GM12878 (cell line): ENCODE results near the gene WBP4. TPM values are rescaled to one million over a fixed set of nuclear protein-coding genes. Genes with fewer than 3 reads are reported as not detected.

Experiments
- ATAC-seq: fragments of 200-7000 bp; cut with Tn5 transposase; 3 replicates; pipeline ENCODE4 v1.9.1; 2020; ENCODE audit warnings: mild to moderate bottlenecking, moderate library complexity
- BruUV-seq: library from RNA; stranded (reverse); fragments of 400-500 nt; replicated peaks from 2 replicates; lab custom pipeline; 2021; lab: Mats Ljungman, UMichigan
- CTCF ChIA-PET: fragments of 300-600 bp; sonication (Branson Sonifier 250); formaldehyde crosslinking; extraction: SDS; loops from one replicate; lab custom pipeline; 2021; ENCODE audit warnings: inconsistent platforms; lab: Yijun Ruan, JAX
- POLR2A ChIA-PET: fragments of 350-600 bp; formaldehyde crosslinking; extraction: SDS; loops from one replicate; lab custom pipeline; 2021; ENCODE audit warnings: inconsistent platforms; lab: Charles Lee
- RAD21 ChIA-PET: fragments of 300-600 bp; sonication (Branson Sonifier 250); formaldehyde crosslinking; loops from one replicate; lab custom pipeline; 2023; ENCODE audit warnings: antibody characterized with exemption; ENCODE audit not compliant: unreplicated experiment; lab: Charles Lee
- SMC1A ChIA-PET: fragments of 300-600 bp; sonication (Branson Sonifier 250); formaldehyde crosslinking; loops from one replicate; lab custom pipeline; 2023; ENCODE audit not compliant: unreplicated experiment, uncharacterized antibody; lab: Charles Lee
- DNase-seq: peaks from one replicate; pipeline ENCODE4 v3.0.0-alpha.2; 2011; ENCODE audit warnings: low read depth, low spot score
- FAIRE-seq: peaks from 3 replicates; lab custom pipeline; 2011; peaks lifted over from hg19 to GRCh38; lab: Jason Lieb, UNC
- H2AFZ ChIP-seq: 2 replicates; pipeline ENCODE4 v1.6.0; 2011; ENCODE audit warnings: low read depth, low read length, control low read depth; ENCODE audit not compliant: control insufficient read depth
- H3K27ac ChIP-seq: 2 replicates; pipeline ENCODE4 v1.5.1; 2011; ENCODE audit warnings: control low read depth; ENCODE audit not compliant: control insufficient read depth, insufficient read depth
- H3K27me3 ChIP-seq, 2 experiments: replicated peaks in 1 of 2; 2 replicates each; pipeline versions ENCODE4 v1.6.0 to v1.6.1; 2011; ENCODE audit warnings: low read length in 1 of 2; ENCODE audit not compliant: control insufficient read depth in 2 of 2, insufficient read depth in 2 of 2
- H3K36me3 ChIP-seq, 2 experiments: 2 replicates each; pipeline ENCODE4 v1.5.1; 2011; ENCODE audit warnings: low read length in 1 of 2; ENCODE audit not compliant: control insufficient read depth in 2 of 2, insufficient read depth in 2 of 2
- H3K4me1 ChIP-seq: 2 replicates; pipeline ENCODE4 v1.6.1; 2011; ENCODE audit warnings: mild to moderate bottlenecking, low read length, moderate library complexity, mixed read lengths; ENCODE audit not compliant: control insufficient read depth, insufficient read depth
- H3K4me2 ChIP-seq: 2 replicates; pipeline ENCODE4 v1.6.0; 2011; ENCODE audit warnings: control low read depth; ENCODE audit not compliant: control insufficient read depth, insufficient read depth
- H3K4me3 ChIP-seq: fragments of 200-600 bp; sonication (generic); 2 replicates; pipeline ENCODE4 v1.5.1; 2016
- H3K79me2 ChIP-seq: 2 replicates; pipeline ENCODE4 v1.6.0; 2011; ENCODE audit warnings: low read length; ENCODE audit not compliant: control insufficient read depth, insufficient read depth
- H3K9ac ChIP-seq: 2 replicates; pipeline ENCODE4 v1.8.0; 2011; ENCODE audit warnings: low read length, control low read depth, mixed read lengths; ENCODE audit not compliant: control insufficient read depth, insufficient read depth
- H3K9me3 ChIP-seq: replicated peaks from 3 replicates; pipeline ENCODE4 v1.5.1; 2011; ENCODE audit warnings: mild to moderate bottlenecking, low read length; ENCODE audit not compliant: control insufficient read depth, insufficient read depth
- H4K20me1 ChIP-seq: 2 replicates; pipeline ENCODE4 v1.6.0; 2011; ENCODE audit not compliant: control insufficient read depth, insufficient read depth
- FOXM1 ChIP-seq: IDR thresholded peaks from 2 replicates; pipeline ENCODE4 v1.6.1; 2012; ENCODE audit warnings: low read depth, mild to moderate bottlenecking, inconsistent platforms, low read length, moderate library complexity
- RELB ChIP-seq: fragments of 450-650 bp; IDR thresholded peaks from 2 replicates; pipeline ENCODE4 v1.6.1; 2017; ENCODE audit warnings: low read depth, mild to moderate bottlenecking, moderate library complexity
- SIX5 ChIP-seq: IDR thresholded peaks from 2 replicates; pipeline ENCODE4 v1.6.1; 2011; ENCODE audit warnings: mild to moderate bottlenecking, low read depth, low read length, moderate library complexity; ENCODE audit not compliant: severe bottlenecking
- in situ Hi-C: fragments of 300-500 bp; cut with MboI; formaldehyde crosslinking; loops from 9 replicates; pipeline ENCODE4 v1.14.3; 2018; ENCODE audit warnings: mixed read lengths
- intact Hi-C: fragments of 100-400 bp; cut with micrococcal nuclease; formaldehyde crosslinking; loops from one replicate; pipeline ENCODE4 v1.14.2; 2022; ENCODE audit not compliant: unreplicated experiment
- polyA plus RNA-seq, 11 experiments: library from polyadenylated mRNA; depleted of rRNA in 4 of 11; unstranded in 6 of 11; stranded (reverse) in 5 of 11; fragments of >200 nt; fragmentation: Nextera tagmentation in 4 of 11; fragmentation: Illumina TruSeq in 1 of 11; extraction: Ambion mirVana in 4 of 11; extraction: Trizol in 1 of 11; gene quantifications; 1 replicate in 1 of 11; 2 replicates in 10 of 11; pipeline versions ENCODE4 v1.2.1 to v1.2.3, GENCODE V29; 2011 to 2016; ENCODE audit warnings: inconsistent platforms in 2 of 11, missing spikeins in 2 of 11, low read depth in 1 of 11
- total RNA-seq, 4 experiments: library from RNA; depleted of rRNA in 3 of 4; stranded (reverse); fragments of >200 nt in 3 of 4; fragmentation: Illumina TruSeq in 1 of 4; extraction: Trizol in 1 of 4; gene quantifications; 2 replicates each; pipeline versions ENCODE4 v1.2.1 to v1.2.3, GENCODE V29; 2013 to 2021

WBP4 gene
- total and polyA plus RNA-seq, 10 of the 15 experiments (the other 5 are each of a cell fraction or from before 2014, with no cell fraction given) = 7.4 to 21.6 (median 14.2) TPM

DNA sequence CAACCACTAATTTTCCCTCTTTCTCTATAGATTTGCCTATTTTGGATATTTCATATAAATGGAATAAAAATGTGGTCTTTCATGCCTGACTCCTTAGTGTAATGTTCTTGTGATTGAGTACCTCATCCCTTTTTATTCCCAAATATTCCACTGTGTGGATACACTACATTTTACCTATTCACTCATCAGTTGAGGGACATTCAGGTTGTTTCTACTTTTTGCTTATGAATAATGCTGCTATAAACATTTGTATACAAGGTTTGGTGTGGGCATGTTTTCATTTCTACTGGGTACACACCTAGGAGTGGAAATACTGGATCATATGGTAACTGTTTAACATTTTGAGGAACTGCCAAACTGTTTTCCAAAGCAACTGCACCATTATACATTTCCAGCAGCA, 5.1 kb upstream of the WBP4 start:
- no peak overlapping the region for H3K4me3 ChIP-seq
- peaks cover 84% of the 10 kb centered on the region for H3K79me2 ChIP-seq
- H3K27me3 ChIP-seq = no peaks in the 10 kb centered on the region
- ChIA-PET CTCF (interaction anchor here (0.6 to 5.2 kb wide), 17 partner anchors 8 to 1021 kb away, joined by 3 to 129 read pairs (median 9); partner anchors contain the start of gene ELF1), SMC1A (interaction anchor here (0.6 to 4.0 kb wide), 10 partner anchors 36 to 176 kb away, joined by 3 to 42 read pairs (median 4); partner anchors contain the start of gene ELF1), RAD21 (interaction anchor here (0.9 to 9.9 kb wide), 6 partner anchors 39 to 83 kb away, joined by 3 to 172 read pairs (median 14); no protein-coding TSS in a partner anchor)
- H3K4me1 ChIP-seq = peaks cover 2% of the 10 kb centered on the region; the same call in 1 of the 2 replicates
- DNase-seq (no peak), FAIRE-seq (no peak)
- BruUV-seq = no TSS peak
- H2AFZ ChIP-seq = no peak overlapping the region
- no peaks in the 10 kb centered on the region for H4K20me1 ChIP-seq
- H3K27ac ChIP-seq = no peak overlapping the region
- in situ Hi-C loops = loop anchor here (5.0 kb wide), 1 partner anchor 79 kb away; no protein-coding TSS in a partner anchor
- no peak overlapping the region for H3K9ac ChIP-seq
- H3K36me3 ChIP-seq = no peaks in the 10 kb centered on the region
- TF ChIP-seq SIX5 = no peak
- TF ChIP-seq RELB = no peak
- no peak for TF ChIP-seq FOXM1
- TF ChIP-seq, all 136 proteins: peak for 0
- intact Hi-C loops = loop anchor here (5.0 kb wide), 1 partner anchor 84 kb away; no protein-coding TSS in a partner anchor
- Histone ChIP-seq H3K4me2 (peak overlapping the region; percentile 17; the same call in 1 of the 2 replicates), H3K9me3 (no peaks in the 10 kb centered on the region)
- ATAC-seq = no peak
- POLR2A ChIA-PET = interaction anchor here (1.3 to 3.1 kb wide), 3 partner anchors 42 to 82 kb away, joined by 5 to 14 read pairs (median 5); no protein-coding TSS in a partner anchor
